GM06990 (cell line): Measurements from ENCODE around the gene TMEM132C.

ENCODE experiments used
- DNase-seq: peaks from one replicate; pipeline ENCODE4 v3.0.0-alpha.2; 2011; ENCODE audit not compliant: insufficient read length; ENCODE audit errors: extremely low read depth
- H3K27me3 ChIP-seq: replicated peaks from 2 replicates; pipeline ENCODE4 v1.6.0; 2011; ENCODE audit warnings: low read length; ENCODE audit not compliant: control insufficient read depth, insufficient read depth
- H3K36me3 ChIP-seq: 2 replicates; pipeline ENCODE4 v1.5.1; 2011; ENCODE audit warnings: low read length; ENCODE audit not compliant: control insufficient read depth, insufficient read depth
- H3K4me3 ChIP-seq: replicated peaks from 2 replicates; pipeline ENCODE4 v1.5.1; 2011; ENCODE audit warnings: low read depth, mild to moderate bottlenecking, control low read depth, low read length
- TF ChIP-seq, protein P1 (sequence below): IDR thresholded peaks from 2 replicates; pipeline ENCODE4 v1.5.1; 2011; ENCODE audit warnings: low read length, control low read depth, mild to moderate bottlenecking, inconsistent platforms; ENCODE audit not compliant: insufficient read depth, poor library complexity, severe bottlenecking

TMEM132C gene

DNA sequence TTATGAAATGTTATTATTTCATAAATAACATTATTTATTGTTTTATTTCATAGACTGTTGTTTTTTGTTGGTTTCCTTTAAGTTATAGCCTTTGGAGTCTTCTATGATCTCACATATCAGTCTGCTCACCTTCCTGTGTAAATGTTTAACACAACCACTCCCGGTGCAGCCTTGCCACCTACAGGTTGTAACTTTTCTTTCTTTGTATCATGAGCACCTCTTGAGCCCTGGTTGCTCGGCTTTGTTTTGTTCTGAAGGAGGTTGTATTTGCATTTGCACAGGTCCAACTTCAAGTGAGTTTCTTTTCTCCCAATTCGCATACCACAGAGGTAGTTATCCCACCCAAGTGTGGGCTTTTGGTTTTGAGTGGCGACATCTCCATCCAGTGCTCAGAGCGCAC, 435.4 kb downstream of the TMEM132C start:
- TF ChIP-seq, protein P1, sequence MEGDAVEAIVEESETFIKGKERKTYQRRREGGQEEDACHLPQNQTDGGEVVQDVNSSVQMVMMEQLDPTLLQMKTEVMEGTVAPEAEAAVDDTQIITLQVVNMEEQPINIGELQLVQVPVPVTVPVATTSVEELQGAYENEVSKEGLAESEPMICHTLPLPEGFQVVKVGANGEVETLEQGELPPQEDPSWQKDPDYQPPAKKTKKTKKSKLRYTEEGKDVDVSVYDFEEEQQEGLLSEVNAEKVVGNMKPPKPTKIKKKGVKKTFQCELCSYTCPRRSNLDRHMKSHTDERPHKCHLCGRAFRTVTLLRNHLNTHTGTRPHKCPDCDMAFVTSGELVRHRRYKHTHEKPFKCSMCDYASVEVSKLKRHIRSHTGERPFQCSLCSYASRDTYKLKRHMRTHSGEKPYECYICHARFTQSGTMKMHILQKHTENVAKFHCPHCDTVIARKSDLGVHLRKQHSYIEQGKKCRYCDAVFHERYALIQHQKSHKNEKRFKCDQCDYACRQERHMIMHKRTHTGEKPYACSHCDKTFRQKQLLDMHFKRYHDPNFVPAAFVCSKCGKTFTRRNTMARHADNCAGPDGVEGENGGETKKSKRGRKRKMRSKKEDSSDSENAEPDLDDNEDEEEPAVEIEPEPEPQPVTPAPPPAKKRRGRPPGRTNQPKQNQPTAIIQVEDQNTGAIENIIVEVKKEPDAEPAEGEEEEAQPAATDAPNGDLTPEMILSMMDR: no peak
- H3K27me3 ChIP-seq: no peaks in the 10 kb centered on the region
- no peak overlapping the region for H3K4me3 ChIP-seq
- no peak for DNase-seq
- no peaks in the 10 kb centered on the region for H3K36me3 ChIP-seq

- TF ChIP-seq, protein P1: no peak
- no peak for DNase-seq
- Histone ChIP-seq H3K4me3 (no peak overlapping the region), H3K36me3 (no peaks in the 10 kb centered on the region), H3K27me3 (no peaks in the 10 kb centered on the region)
These were observed 438.2 kb downstream of the TMEM132C start for GRCh38 chr12:128705140-128705539.

DNA sequence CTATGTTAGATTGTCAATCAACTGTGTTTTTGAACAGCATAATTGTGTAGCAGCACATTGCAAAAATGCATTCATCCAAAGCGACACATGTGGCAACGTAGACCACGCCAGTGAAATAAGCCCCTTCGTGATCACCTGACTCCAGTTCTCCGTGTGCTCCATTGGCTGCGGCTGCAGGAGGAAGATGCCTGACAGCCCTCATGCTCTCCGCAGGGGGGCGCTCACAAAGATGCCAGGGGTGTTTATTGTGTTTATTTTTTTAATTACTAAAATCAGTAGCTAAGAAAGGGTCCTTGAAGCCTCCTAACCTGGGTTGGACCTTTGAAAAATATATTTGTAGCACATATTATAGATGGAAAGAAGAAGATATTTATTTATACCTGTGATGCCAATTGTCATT, 440.5 kb downstream of the TMEM132C start:
- no peak for DNase-seq
- H3K27me3 ChIP-seq: no peaks in the 10 kb centered on the region
- TF ChIP-seq, protein P1: no peak
- H3K4me3 ChIP-seq: no peak overlapping the region
- no peaks in the 10 kb centered on the region for H3K36me3 ChIP-seq

DNA sequence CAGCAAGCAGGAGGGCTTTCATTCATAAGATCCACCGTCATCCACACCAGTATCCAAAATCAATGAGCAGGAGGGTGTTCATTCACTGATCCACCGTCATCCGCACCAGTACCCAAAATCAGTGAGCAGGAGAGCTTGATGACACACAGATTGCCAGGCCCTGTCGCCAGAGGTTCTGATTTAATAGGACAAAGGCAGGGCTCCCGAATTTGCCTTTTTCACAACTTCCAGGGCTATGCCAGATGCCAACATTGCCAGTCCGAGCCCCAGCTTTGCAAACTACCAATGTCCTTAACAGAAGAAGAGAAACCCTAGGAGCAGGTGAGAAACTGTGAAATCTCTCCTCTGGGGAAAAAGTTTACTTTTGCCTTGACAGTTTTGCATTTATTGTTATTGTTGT, 441.8 kb downstream of the TMEM132C start:
- no peaks in the 10 kb centered on the region for H3K27me3 ChIP-seq
- no peak for DNase-seq
- H3K4me3 ChIP-seq: no peak overlapping the region
- TF ChIP-seq, protein P1: no peak
- no peaks in the 10 kb centered on the region for H3K36me3 ChIP-seq

DNA sequence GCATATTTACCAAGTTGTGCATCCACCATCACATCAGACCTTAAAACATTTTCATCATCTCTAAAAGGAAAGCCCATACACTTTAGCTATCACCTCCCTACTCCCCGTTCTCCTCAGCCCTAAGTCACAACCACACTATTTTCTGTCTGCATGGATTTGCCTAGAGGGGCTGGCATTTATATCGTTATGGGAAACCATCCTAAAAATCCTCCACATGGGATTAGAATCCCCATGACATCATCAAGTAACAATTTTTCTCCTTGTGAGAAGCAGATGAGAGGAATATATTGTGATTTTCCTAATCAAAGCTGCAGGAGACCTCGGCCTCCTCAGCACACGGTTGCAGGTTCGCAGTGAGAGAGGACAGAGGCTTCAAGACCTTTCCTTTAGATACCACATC, 442.7 kb downstream of the TMEM132C start:
- TF ChIP-seq, protein P1: no peak
- no peaks in the 10 kb centered on the region for H3K36me3 ChIP-seq
- no peak overlapping the region for H3K4me3 ChIP-seq
- H3K27me3 ChIP-seq: no peaks in the 10 kb centered on the region
- DNase-seq: no peak

GRCh38 chr12:128711486-128711885, 444.5 kb downstream of the TMEM132C start:
- H3K36me3 ChIP-seq: no peaks in the 10 kb centered on the region
- H3K4me3 ChIP-seq: no peak overlapping the region
- no peak for DNase-seq
- no peaks in the 10 kb centered on the region for H3K27me3 ChIP-seq
- TF ChIP-seq, protein P1: no peak
